ENCODE results near the gene OPA1.

The OPA1 gene

DNA sequence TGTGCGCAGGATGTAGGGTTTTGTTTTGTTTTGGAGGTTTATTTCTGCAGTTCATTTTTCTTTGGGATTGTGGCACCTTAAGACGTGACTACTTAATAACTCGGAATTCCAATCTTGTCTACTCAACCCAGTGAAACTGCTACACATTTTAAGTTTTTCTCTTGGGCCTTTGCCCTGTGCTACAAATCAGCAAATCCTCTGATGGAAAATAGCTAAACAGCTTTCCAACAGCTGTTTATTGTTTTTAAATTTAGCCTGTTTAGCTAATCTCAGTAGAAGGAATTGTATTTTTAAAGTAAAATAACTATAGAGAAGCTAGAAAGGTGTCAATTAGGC lies 48.4 kb downstream of the OPA1 start:
- TF ChIP-seq, protein P1, sequence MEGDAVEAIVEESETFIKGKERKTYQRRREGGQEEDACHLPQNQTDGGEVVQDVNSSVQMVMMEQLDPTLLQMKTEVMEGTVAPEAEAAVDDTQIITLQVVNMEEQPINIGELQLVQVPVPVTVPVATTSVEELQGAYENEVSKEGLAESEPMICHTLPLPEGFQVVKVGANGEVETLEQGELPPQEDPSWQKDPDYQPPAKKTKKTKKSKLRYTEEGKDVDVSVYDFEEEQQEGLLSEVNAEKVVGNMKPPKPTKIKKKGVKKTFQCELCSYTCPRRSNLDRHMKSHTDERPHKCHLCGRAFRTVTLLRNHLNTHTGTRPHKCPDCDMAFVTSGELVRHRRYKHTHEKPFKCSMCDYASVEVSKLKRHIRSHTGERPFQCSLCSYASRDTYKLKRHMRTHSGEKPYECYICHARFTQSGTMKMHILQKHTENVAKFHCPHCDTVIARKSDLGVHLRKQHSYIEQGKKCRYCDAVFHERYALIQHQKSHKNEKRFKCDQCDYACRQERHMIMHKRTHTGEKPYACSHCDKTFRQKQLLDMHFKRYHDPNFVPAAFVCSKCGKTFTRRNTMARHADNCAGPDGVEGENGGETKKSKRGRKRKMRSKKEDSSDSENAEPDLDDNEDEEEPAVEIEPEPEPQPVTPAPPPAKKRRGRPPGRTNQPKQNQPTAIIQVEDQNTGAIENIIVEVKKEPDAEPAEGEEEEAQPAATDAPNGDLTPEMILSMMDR (IDR thresholded peaks at IDR 0.05; ENCODE audit: borderline replicate concordance, insufficient read depth, low read depth, low read length), result no peak

DNA sequence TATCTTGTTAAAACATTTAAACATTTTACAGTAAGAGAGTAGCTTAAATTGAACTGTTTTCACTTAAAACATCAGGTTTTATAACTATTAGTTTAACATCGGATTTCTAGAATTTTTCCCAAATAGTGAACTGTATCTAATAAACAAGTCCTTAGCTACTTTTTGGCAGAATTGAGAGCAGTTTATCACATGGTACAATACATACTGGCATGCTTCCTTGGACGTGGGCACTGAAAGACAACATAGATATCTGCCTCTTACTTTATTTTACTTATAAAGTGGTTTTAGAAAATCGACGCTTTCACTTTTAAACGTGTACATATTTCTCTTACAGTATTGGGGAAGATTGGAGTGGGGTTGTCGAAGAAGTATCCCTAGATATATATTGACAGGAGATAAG lies 52.8 kb downstream of the OPA1 start:
- no peak overlapping the region for H3K4me3 ChIP-seq (ENCODE audit: low read depth, low read length)
- TF ChIP-seq, protein P1 (IDR thresholded peaks at IDR 0.05; ENCODE audit: borderline replicate concordance, insufficient read depth, low read depth, low read length), result no peak

More for the DNA sequence above, 48.4 kb downstream of the OPA1 start:
- no peak overlapping the region for H3K4me3 ChIP-seq (ENCODE audit: low read depth, low read length)

DNA sequence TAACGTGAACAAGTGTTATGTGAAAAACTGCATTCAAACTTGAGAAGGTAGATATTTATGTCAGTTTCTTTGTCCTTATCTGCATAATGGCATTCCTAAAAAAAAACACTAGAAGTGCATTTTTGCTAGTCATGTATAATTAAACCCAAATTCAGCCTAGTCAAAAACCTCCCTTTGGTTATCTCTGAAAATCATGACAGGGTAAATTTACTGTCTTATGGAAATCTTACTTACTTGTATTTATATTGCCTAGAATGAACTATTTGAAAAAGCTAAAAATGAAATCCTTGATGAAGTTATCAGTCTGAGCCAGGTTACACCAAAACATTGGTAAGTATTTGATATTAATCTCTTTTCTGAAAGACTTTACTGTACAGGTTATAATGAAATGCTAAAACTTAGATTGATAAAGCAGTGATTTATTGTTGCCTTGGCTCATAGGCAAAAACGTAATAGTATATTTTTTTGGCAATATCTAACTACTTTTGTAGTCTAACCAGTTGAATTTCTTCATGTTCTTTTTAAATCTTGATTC lies 55.6 kb downstream of the OPA1 start:
- TF ChIP-seq, protein P1 (IDR thresholded peaks at IDR 0.05; ENCODE audit: borderline replicate concordance, insufficient read depth, low read depth, low read length), result no peak
- H3K4me3 ChIP-seq (ENCODE audit: low read depth, low read length), result no peak overlapping the region

DNA sequence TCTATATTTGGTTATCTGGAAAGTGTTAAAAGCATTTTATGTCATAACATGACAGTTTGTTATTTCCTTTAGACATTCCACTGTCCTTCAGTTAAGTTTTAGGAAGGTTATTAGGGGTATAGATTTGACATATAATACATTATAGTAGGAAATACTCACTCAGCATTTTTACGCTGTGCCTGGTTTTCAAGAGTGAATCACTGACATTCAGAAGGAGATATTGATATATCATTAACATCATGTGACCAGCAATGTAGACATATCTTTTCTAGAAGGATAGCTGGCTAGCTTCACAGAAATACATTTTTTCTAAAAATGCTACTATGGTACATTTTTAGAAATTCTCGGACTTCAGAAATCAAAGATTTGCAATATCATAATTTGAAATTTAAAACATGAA lies 57.6 kb downstream of the OPA1 start:
- TF ChIP-seq, protein P1 (IDR thresholded peaks at IDR 0.05; ENCODE audit: borderline replicate concordance, insufficient read depth, low read depth, low read length), result no peak
- H3K4me3 ChIP-seq (ENCODE audit: low read depth, low read length), result no peak overlapping the region

DNA sequence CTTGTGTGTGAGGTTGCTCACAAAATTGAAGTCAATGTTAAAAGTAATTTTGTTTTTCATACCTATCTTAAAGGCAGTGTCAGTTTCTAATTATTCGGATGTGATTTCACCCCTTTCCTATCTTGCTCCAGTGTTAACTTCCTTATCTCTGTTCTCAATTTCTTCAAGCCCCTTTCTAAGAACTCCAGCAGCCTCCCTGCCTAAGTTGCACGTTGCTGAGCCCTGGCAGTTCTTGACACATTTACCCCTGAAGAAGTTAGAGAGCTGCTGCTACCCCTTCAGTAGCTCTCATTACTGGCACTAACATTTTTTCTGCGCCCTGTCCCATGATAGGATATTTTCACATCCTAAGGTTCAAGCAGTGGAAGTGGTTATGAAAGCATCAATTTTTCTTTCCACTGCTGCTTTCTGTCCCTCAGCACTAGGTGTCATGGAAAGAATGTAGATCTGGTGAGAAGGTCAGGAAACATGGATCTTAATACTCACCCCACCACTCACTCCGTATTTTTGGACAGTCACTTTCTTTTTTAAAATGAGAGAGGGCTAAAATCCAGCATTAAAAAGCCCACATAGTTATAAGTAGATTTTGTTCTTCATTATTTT lies 62.9 kb downstream of the OPA1 start:
- TF ChIP-seq, protein P1 (IDR thresholded peaks at IDR 0.05; ENCODE audit: borderline replicate concordance, insufficient read depth, low read depth, low read length), result no peak
- no peak overlapping the region for H3K4me3 ChIP-seq (ENCODE audit: low read depth, low read length)

DNA sequence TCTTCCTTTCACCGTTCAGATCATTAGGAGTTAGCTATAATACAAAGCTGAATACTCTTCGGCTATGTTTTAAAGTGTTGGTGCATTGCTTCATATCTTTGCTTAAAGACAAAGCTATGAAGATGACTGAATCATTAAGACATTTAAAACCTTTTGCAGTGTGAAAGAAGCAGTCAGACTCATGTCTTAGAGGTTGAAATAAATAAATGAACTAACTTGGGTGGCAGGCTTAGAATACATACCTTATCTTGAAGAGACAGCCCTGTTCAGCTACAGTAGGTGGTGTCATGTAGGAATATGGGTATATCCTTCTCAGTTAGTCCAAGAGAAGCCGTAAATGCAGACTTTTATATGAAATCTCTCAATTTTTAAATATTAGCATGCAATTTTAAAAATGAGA lies 63.4 kb downstream of the OPA1 start:
- H3K4me3 ChIP-seq (ENCODE audit: low read depth, low read length), result no peak overlapping the region
- TF ChIP-seq, protein P1 (IDR thresholded peaks at IDR 0.05; ENCODE audit: borderline replicate concordance, insufficient read depth, low read depth, low read length), result no peak

DNA sequence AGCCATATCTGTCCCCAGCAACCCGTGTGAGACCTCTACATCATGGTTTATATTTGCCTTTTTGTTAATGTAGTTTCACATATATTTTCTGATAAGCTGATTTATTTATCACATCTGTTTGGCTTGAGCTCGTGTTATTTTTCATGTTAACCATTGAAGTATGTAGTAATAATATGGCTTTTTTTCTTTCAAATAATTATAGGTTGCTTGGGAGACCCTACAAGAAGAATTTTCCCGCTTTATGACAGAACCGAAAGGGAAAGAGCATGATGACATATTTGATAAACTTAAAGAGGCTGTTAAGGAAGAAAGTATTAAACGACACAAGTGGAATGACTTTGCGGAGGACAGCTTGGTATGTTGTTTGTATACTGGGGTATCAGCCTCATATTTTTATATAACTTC lies 63.9 kb downstream of the OPA1 start:
- no peak overlapping the region for H3K4me3 ChIP-seq (ENCODE audit: low read depth, low read length)
- TF ChIP-seq, protein P1 (IDR thresholded peaks at IDR 0.05; ENCODE audit: borderline replicate concordance, insufficient read depth, low read depth, low read length), result no peak

All from GM12875 (cell line).